Measurements from ENCODE around the gene CPLX3. TPM values are rescaled to one million over a fixed set of nuclear protein-coding genes. Genes with fewer than 3 reads are reported as not detected.

The CPLX3 gene
- polyA plus RNA-seq, 1 donor from 2014 or later: 0.27 TPM

- Histone ChIP-seq H3K4me3 (ENCODE audit: low read length) (no peak overlapping the region), H4K20me1 (ENCODE audit: insufficient read depth) (peaks cover 5% of the 10 kb centered on the region), H3K9me2 (ENCODE audit: insufficient read depth, low read length) (no peaks in the 10 kb centered on the region), H3K9me3 (ENCODE audit: low read length) (no peaks in the 10 kb centered on the region), H3K4me2 (ENCODE audit: low read length) (no peak overlapping the region), H3K9ac (ENCODE audit: low read length) (no peak overlapping the region), H2AFZ (ENCODE audit: low read depth, low read length) (no peak overlapping the region), H3K27ac (ENCODE audit: low read length) (no peak overlapping the region), H3F3A (ENCODE audit: insufficient read depth, low read length, poor library complexity, severe bottlenecking) (no peaks in the 10 kb centered on the region), H3K36me3 (ENCODE audit: insufficient read depth, low read length) (no peaks in the 10 kb centered on the region), H3K79me2 (replicated peaks; ENCODE audit: insufficient read depth, low read length) (peaks cover 53% of the 10 kb centered on the region), H3K27me3 (ENCODE audit: insufficient read depth, low read depth, low read length) (no peaks in the 10 kb centered on the region)
- TF ChIP-seq SMC3 (conservative IDR thresholded peaks at IDR 0.05; ENCODE audit: poor library complexity): no peak
- TF ChIP-seq RAD21 (conservative IDR thresholded peaks at IDR 0.05): no peak
- no peak for TF ChIP-seq EZH2 (IDR thresholded peaks at IDR 0.05; ENCODE audit: borderline replicate concordance, insufficient read depth, low read length, poor library complexity, severe bottlenecking)
- TF ChIP-seq, protein P1, sequence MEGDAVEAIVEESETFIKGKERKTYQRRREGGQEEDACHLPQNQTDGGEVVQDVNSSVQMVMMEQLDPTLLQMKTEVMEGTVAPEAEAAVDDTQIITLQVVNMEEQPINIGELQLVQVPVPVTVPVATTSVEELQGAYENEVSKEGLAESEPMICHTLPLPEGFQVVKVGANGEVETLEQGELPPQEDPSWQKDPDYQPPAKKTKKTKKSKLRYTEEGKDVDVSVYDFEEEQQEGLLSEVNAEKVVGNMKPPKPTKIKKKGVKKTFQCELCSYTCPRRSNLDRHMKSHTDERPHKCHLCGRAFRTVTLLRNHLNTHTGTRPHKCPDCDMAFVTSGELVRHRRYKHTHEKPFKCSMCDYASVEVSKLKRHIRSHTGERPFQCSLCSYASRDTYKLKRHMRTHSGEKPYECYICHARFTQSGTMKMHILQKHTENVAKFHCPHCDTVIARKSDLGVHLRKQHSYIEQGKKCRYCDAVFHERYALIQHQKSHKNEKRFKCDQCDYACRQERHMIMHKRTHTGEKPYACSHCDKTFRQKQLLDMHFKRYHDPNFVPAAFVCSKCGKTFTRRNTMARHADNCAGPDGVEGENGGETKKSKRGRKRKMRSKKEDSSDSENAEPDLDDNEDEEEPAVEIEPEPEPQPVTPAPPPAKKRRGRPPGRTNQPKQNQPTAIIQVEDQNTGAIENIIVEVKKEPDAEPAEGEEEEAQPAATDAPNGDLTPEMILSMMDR (IDR thresholded peaks at IDR 0.05; ENCODE audit: poor library complexity, severe bottlenecking): no peak
- no peak for TF ChIP-seq EP300 (conservative IDR thresholded peaks at IDR 0.05; ENCODE audit: poor library complexity, severe bottlenecking)
- TF ChIP-seq, protein P2, sequence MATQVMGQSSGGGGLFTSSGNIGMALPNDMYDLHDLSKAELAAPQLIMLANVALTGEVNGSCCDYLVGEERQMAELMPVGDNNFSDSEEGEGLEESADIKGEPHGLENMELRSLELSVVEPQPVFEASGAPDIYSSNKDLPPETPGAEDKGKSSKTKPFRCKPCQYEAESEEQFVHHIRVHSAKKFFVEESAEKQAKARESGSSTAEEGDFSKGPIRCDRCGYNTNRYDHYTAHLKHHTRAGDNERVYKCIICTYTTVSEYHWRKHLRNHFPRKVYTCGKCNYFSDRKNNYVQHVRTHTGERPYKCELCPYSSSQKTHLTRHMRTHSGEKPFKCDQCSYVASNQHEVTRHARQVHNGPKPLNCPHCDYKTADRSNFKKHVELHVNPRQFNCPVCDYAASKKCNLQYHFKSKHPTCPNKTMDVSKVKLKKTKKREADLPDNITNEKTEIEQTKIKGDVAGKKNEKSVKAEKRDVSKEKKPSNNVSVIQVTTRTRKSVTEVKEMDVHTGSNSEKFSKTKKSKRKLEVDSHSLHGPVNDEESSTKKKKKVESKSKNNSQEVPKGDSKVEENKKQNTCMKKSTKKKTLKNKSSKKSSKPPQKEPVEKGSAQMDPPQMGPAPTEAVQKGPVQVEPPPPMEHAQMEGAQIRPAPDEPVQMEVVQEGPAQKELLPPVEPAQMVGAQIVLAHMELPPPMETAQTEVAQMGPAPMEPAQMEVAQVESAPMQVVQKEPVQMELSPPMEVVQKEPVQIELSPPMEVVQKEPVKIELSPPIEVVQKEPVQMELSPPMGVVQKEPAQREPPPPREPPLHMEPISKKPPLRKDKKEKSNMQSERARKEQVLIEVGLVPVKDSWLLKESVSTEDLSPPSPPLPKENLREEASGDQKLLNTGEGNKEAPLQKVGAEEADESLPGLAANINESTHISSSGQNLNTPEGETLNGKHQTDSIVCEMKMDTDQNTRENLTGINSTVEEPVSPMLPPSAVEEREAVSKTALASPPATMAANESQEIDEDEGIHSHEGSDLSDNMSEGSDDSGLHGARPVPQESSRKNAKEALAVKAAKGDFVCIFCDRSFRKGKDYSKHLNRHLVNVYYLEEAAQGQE (IDR thresholded peaks at IDR 0.05; ENCODE audit: borderline replicate concordance): no peak
- TF ChIP-seq TAF1 (IDR thresholded peaks at IDR 0.05; ENCODE audit: low read depth): no peak
Observed at GRCh38 chr15:74788042-74788682, 38.3 kb upstream of the CPLX3 start.

- Histone ChIP-seq H3K79me2 (replicated peaks; ENCODE audit: insufficient read depth, low read length) (peaks cover 47% of the 10 kb centered on the region), H3K4me3 (ENCODE audit: low read length) (no peak overlapping the region), H3K4me2 (ENCODE audit: low read length) (no peak overlapping the region), H3F3A (ENCODE audit: insufficient read depth, low read length, poor library complexity, severe bottlenecking) (no peaks in the 10 kb centered on the region), H3K9ac (ENCODE audit: low read length) (no peak overlapping the region), H3K27me3 (ENCODE audit: insufficient read depth, low read depth, low read length) (no peaks in the 10 kb centered on the region), H3K36me3 (ENCODE audit: insufficient read depth, low read length) (no peaks in the 10 kb centered on the region), H2AFZ (ENCODE audit: low read depth, low read length) (no peak overlapping the region), H3K27ac (ENCODE audit: low read length) (no peak overlapping the region), H3K9me2 (ENCODE audit: insufficient read depth, low read length) (no peaks in the 10 kb centered on the region), H4K20me1 (ENCODE audit: insufficient read depth) (peaks cover 3% of the 10 kb centered on the region), H3K9me3 (ENCODE audit: low read length) (no peaks in the 10 kb centered on the region)
- TF ChIP-seq POLR2AphosphoS5 (IDR thresholded peaks at IDR 0.05): no peak
- no peak for TF ChIP-seq RAD21 (conservative IDR thresholded peaks at IDR 0.05)
- TF ChIP-seq EP300 (conservative IDR thresholded peaks at IDR 0.05; ENCODE audit: poor library complexity, severe bottlenecking): no peak
- no peak for TF ChIP-seq EZH2 (IDR thresholded peaks at IDR 0.05; ENCODE audit: borderline replicate concordance, insufficient read depth, low read length, poor library complexity, severe bottlenecking)
- no peak for TF ChIP-seq SMC3 (conservative IDR thresholded peaks at IDR 0.05; ENCODE audit: poor library complexity)
Observed at GRCh38 chr15:74788683-74789151, 37.7 kb upstream of the CPLX3 start.
